HG02973 (cell line): ENCODE data around the gene PTPRG.

ENCODE experiments used
- ATAC-seq: cut with Tn5 transposase; IDR thresholded peaks from one replicate; pipeline ENCODE4 v1.9.1; 2021; ENCODE audit warnings: moderate library complexity; ENCODE audit not compliant: unreplicated experiment

Gene PTPRG

GRCh38 chr3:61981060-61981459 lies 419.7 kb downstream of the PTPRG start:
- no peak for ATAC-seq

- ATAC-seq: no peak
Measured at GRCh38 chr3:61983479-61983878, 422.1 kb downstream of the PTPRG start.

GRCh38 chr3:61985020-61985419 lies 423.6 kb downstream of the PTPRG start:
- no peak for ATAC-seq

GRCh38 chr3:61986473-61986872 lies 425.1 kb downstream of the PTPRG start:
- ATAC-seq: no peak

- no peak for ATAC-seq
Measured at GRCh38 chr3:61989681-61990080, 428.3 kb downstream of the PTPRG start.

GRCh38 chr3:61990327-61991027 lies 429.1 kb downstream of the PTPRG start:
- ATAC-seq: no peak

- ATAC-seq: no peak
Measured at GRCh38 chr3:61991706-61992105, 430.3 kb downstream of the PTPRG start.

GRCh38 chr3:61996366-61996765 lies 435.0 kb downstream of the PTPRG start:
- no peak for ATAC-seq

- no peak for ATAC-seq
Measured at GRCh38 chr3:61997101-61997500, 435.7 kb downstream of the PTPRG start.

- no peak for ATAC-seq
Measured at GRCh38 chr3:62003835-62004234, 442.5 kb downstream of the PTPRG start.

GRCh38 chr3:62007036-62007435 lies 445.7 kb downstream of the PTPRG start:
- no peak for ATAC-seq

GRCh38 chr3:62010989-62011388 lies 449.6 kb downstream of the PTPRG start:
- no peak for ATAC-seq

GRCh38 chr3:62011666-62012065 lies 450.3 kb downstream of the PTPRG start:
- ATAC-seq: no peak

- ATAC-seq: no peak
Measured at GRCh38 chr3:62013951-62014350, 452.6 kb downstream of the PTPRG start.

GRCh38 chr3:62015111-62015510 lies 453.7 kb downstream of the PTPRG start:
- ATAC-seq: no peak

GRCh38 chr3:62019906-62020305 lies 458.5 kb downstream of the PTPRG start:
- no peak for ATAC-seq

- no peak for ATAC-seq
Measured at GRCh38 chr3:62020706-62021105, 459.3 kb downstream of the PTPRG start.

GRCh38 chr3:62022312-62022711 lies 460.9 kb downstream of the PTPRG start:
- no peak for ATAC-seq

- ATAC-seq: no peak
Measured at GRCh38 chr3:62024882-62025281, 463.5 kb downstream of the PTPRG start.

GRCh38 chr3:62025913-62026312 lies 464.5 kb downstream of the PTPRG start:
- ATAC-seq: no peak

- no peak for ATAC-seq
Measured at GRCh38 chr3:62027241-62027640, 465.9 kb downstream of the PTPRG start.

GRCh38 chr3:62027796-62028195 lies 466.4 kb downstream of the PTPRG start:
- ATAC-seq: no peak

- ATAC-seq: no peak
Measured at GRCh38 chr3:62028236-62028635, 466.9 kb downstream of the PTPRG start.
